ENCODE data around the gene P2RX6. TPM values are rescaled to one million over a fixed set of nuclear protein-coding genes. Genes with fewer than 3 reads are reported as not detected.
"Not testable (repeated sequence)": the region's sequence is repeated elsewhere in the genome, so short reads cannot be mapped to it uniquely, and the experiment has no call there.

Gene P2RX6
- total RNA-seq, 1 donor from 2014 or later, result 0.45 TPM

DNA sequence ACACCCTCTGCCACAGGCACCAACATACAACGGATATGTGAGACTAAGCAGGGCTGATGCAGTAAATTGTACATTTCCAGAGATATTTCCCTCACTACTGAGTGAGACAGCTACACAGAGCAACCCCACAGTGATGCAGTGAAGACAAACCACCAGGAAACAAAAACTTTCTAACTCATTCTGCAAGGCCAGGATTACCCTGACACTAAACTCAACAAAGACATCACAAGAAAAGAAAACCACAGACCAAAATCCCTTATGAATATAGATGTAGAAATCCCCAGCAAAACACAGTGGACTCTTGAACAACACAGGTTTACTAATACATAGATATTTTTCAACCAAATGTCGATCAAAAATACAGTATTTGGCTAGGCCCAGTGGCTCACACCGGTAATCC lies 18.9 kb downstream of the P2RX6 start:
- no peaks in the 10 kb centered on the region for H4K20me1 ChIP-seq (ENCODE audit: insufficient read depth, low read length)
- H3K9me3 Mint-ChIP-seq (ENCODE audit: unreplicated experiment), result no peaks in the 10 kb centered on the region
- no peak overlapping the region for H3K4me2 ChIP-seq (ENCODE audit: low read length)
- H3K9me3 ChIP-seq (ENCODE audit: insufficient read depth, low read depth, low read length), result no peaks in the 10 kb centered on the region
- peaks cover 15% of the 10 kb centered on the region for H3K27me3 ChIP-seq (ENCODE audit: insufficient read depth, low read length)
- H3K27ac ChIP-seq (ENCODE audit: low read depth, low read length), result no peak overlapping the region
- TF ChIP-seq, protein P1, sequence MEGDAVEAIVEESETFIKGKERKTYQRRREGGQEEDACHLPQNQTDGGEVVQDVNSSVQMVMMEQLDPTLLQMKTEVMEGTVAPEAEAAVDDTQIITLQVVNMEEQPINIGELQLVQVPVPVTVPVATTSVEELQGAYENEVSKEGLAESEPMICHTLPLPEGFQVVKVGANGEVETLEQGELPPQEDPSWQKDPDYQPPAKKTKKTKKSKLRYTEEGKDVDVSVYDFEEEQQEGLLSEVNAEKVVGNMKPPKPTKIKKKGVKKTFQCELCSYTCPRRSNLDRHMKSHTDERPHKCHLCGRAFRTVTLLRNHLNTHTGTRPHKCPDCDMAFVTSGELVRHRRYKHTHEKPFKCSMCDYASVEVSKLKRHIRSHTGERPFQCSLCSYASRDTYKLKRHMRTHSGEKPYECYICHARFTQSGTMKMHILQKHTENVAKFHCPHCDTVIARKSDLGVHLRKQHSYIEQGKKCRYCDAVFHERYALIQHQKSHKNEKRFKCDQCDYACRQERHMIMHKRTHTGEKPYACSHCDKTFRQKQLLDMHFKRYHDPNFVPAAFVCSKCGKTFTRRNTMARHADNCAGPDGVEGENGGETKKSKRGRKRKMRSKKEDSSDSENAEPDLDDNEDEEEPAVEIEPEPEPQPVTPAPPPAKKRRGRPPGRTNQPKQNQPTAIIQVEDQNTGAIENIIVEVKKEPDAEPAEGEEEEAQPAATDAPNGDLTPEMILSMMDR (IDR thresholded peaks at IDR 0.05; ENCODE audit: insufficient read depth, low read depth, low read length), result no peak
- TF ChIP-seq EZH2 (IDR thresholded peaks at IDR 0.05; ENCODE audit: insufficient read depth, low read length), result no peak
- peaks cover 9% of the 10 kb centered on the region for H3K4me1 ChIP-seq (ENCODE audit: insufficient read depth, low read length)
- H3K36me3 Mint-ChIP-seq (ENCODE audit: low read depth, unreplicated experiment), result no peaks in the 10 kb centered on the region
- no peaks in the 10 kb centered on the region for H3K79me2 ChIP-seq (ENCODE audit: insufficient read depth, low read length)
- no peak overlapping the region for H3K27ac Mint-ChIP-seq (ENCODE audit: unreplicated experiment)
- FAIRE-seq (no peak), DNase-seq (ENCODE audit: low read depth) (no peak)
- H3K4me1 Mint-ChIP-seq (ENCODE audit: low read depth, unreplicated experiment), result peaks cover 13% of the 10 kb centered on the region
- no peak overlapping the region for H3K4me3 ChIP-seq (ENCODE audit: insufficient read depth, low read depth, low read length)
- peaks cover 29% of the 10 kb centered on the region for H3K27me3 Mint-ChIP-seq (ENCODE audit: low read depth, unreplicated experiment)
- H3K9ac ChIP-seq (ENCODE audit: low read length), result no peak overlapping the region
- H3K4me3 Mint-ChIP-seq (ENCODE audit: unreplicated experiment), result no peak overlapping the region
- no peak overlapping the region for H2AFZ ChIP-seq (ENCODE audit: low read depth, low read length)
- H3K36me3 ChIP-seq (ENCODE audit: insufficient read depth, low read length), result no peaks in the 10 kb centered on the region

- H4K20me1 ChIP-seq (ENCODE audit: insufficient read depth, low read length), result no peaks in the 10 kb centered on the region
- no peaks in the 10 kb centered on the region for H3K9me3 ChIP-seq (ENCODE audit: insufficient read depth, low read depth, low read length)
- Mint-ChIP-seq H3K4me3 (ENCODE audit: unreplicated experiment) (no peak overlapping the region), H3K4me1 (ENCODE audit: low read depth, unreplicated experiment) (peaks cover 16% of the 10 kb centered on the region), H3K27me3 (ENCODE audit: low read depth, unreplicated experiment) (peaks cover 19% of the 10 kb centered on the region), H3K9me3 (ENCODE audit: unreplicated experiment) (no peaks in the 10 kb centered on the region), H3K36me3 (ENCODE audit: low read depth, unreplicated experiment) (no peaks in the 10 kb centered on the region), H3K27ac (ENCODE audit: unreplicated experiment) (no peak overlapping the region)
- H3K27me3 ChIP-seq (ENCODE audit: insufficient read depth, low read length), result peaks cover 15% of the 10 kb centered on the region
- no peaks in the 10 kb centered on the region for H3K79me2 ChIP-seq (ENCODE audit: insufficient read depth, low read length)
- no peak for FAIRE-seq
- no peak overlapping the region for H3K4me2 ChIP-seq (ENCODE audit: low read length)
- no peak for DNase-seq (ENCODE audit: low read depth)
- H2AFZ ChIP-seq (ENCODE audit: low read depth, low read length), result no peak overlapping the region
- peaks cover 10% of the 10 kb centered on the region for H3K4me1 ChIP-seq (ENCODE audit: insufficient read depth, low read length)
- no peak for TF ChIP-seq EZH2 (IDR thresholded peaks at IDR 0.05; ENCODE audit: insufficient read depth, low read length)
- TF ChIP-seq, protein P1 (IDR thresholded peaks at IDR 0.05; ENCODE audit: insufficient read depth, low read depth, low read length), result no peak
- no peaks in the 10 kb centered on the region for H3K36me3 ChIP-seq (ENCODE audit: insufficient read depth, low read length)
- H3K9ac ChIP-seq (ENCODE audit: low read length), result no peak overlapping the region
- H3K27ac ChIP-seq (ENCODE audit: low read depth, low read length), result no peak overlapping the region
- no peak overlapping the region for H3K4me3 ChIP-seq (ENCODE audit: insufficient read depth, low read depth, low read length)
These were observed 20.0 kb downstream of the P2RX6 start for GRCh38 chr22:21034989-21035388.

- no peak for TF ChIP-seq EZH2 (IDR thresholded peaks at IDR 0.05; ENCODE audit: insufficient read depth, low read length)
- TF ChIP-seq, protein P1 (IDR thresholded peaks at IDR 0.05; ENCODE audit: insufficient read depth, low read depth, low read length), result no peak
- no peaks in the 10 kb centered on the region for H3K79me2 ChIP-seq (ENCODE audit: insufficient read depth, low read length)
- H3K4me3 Mint-ChIP-seq (ENCODE audit: unreplicated experiment), result no peak overlapping the region
These were observed 23.4 kb downstream of the P2RX6 start for GRCh38 chr22:21038405-21038804.

DNA sequence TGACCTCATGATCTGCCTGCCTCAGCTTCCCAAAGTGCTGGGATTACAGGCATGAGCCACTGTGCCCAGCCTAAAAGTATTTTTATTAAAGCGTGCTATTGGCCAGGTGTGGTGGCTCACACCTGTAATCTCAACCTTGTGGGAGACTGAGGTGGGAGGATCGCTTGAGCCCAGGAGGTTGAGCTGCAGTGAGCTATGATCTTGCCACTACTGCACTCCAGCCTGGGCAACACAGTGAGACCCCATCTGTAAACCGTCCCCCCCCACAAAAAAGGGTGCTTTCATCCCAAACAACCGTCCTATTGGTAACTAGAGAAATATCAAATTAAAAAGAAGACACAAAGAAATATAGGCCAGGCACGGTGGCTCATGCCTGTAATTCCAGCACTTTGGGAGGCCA lies 24.2 kb downstream of the P2RX6 start:
- H3K9me3 ChIP-seq (ENCODE audit: insufficient read depth, low read depth, low read length); H3K27ac Mint-ChIP-seq (ENCODE audit: unreplicated experiment); H3K36me3 ChIP-seq (ENCODE audit: insufficient read depth, low read length); H3K36me3 Mint-ChIP-seq (ENCODE audit: low read depth, unreplicated experiment); H3K4me3 ChIP-seq (ENCODE audit: insufficient read depth, low read depth, low read length); H3K27ac ChIP-seq (ENCODE audit: low read depth, low read length); DNase-seq (ENCODE audit: low read depth); H4K20me1 ChIP-seq (ENCODE audit: insufficient read depth, low read length); H3K27me3 ChIP-seq (ENCODE audit: insufficient read depth, low read length); H3K9me3 Mint-ChIP-seq (ENCODE audit: unreplicated experiment); H3K9ac ChIP-seq (ENCODE audit: low read length); H3K27me3 Mint-ChIP-seq (ENCODE audit: low read depth, unreplicated experiment); FAIRE-seq; H3K79me2 ChIP-seq (ENCODE audit: insufficient read depth, low read length); H3K4me3 Mint-ChIP-seq (ENCODE audit: unreplicated experiment); H3K4me2 ChIP-seq (ENCODE audit: low read length); H2AFZ ChIP-seq (ENCODE audit: low read depth, low read length): not testable (repeated sequence)
- peaks cover 21% of the 10 kb centered on the region for H3K4me1 ChIP-seq (ENCODE audit: insufficient read depth, low read length)
- H3K4me1 Mint-ChIP-seq (ENCODE audit: low read depth, unreplicated experiment), result peaks cover 31% of the 10 kb centered on the region

More at GRCh38 chr22:21038405-21038804, 23.4 kb downstream of the P2RX6 start:
- H3K4me1 ChIP-seq (ENCODE audit: insufficient read depth, low read length), result peaks cover 19% of the 10 kb centered on the region
- H3K9me3 ChIP-seq (ENCODE audit: insufficient read depth, low read depth, low read length), result no peaks in the 10 kb centered on the region
- H3K4me2 ChIP-seq (ENCODE audit: low read length), result no peak overlapping the region
- Mint-ChIP-seq H3K36me3 (ENCODE audit: low read depth, unreplicated experiment) (peaks cover 1% of the 10 kb centered on the region), H3K27ac (ENCODE audit: unreplicated experiment) (peak overlapping the region; percentile 94), H3K4me1 (ENCODE audit: low read depth, unreplicated experiment) (peaks cover 27% of the 10 kb centered on the region), H3K27me3 (ENCODE audit: low read depth, unreplicated experiment) (peaks cover 9% of the 10 kb centered on the region), H3K9me3 (ENCODE audit: unreplicated experiment) (no peaks in the 10 kb centered on the region)
- H3K27me3 ChIP-seq (ENCODE audit: insufficient read depth, low read length), result no peaks in the 10 kb centered on the region
- H3K4me3 ChIP-seq (ENCODE audit: insufficient read depth, low read depth, low read length), result no peak overlapping the region
- peak overlapping the region; percentile 44 for H3K27ac ChIP-seq (ENCODE audit: low read depth, low read length)
- no peak overlapping the region for H3K9ac ChIP-seq (ENCODE audit: low read length)
- FAIRE-seq, result no peak
- peak; percentile 26 for DNase-seq (ENCODE audit: low read depth)
- no peaks in the 10 kb centered on the region for H3K36me3 ChIP-seq (ENCODE audit: insufficient read depth, low read length)
- H4K20me1 ChIP-seq (ENCODE audit: insufficient read depth, low read length), result no peaks in the 10 kb centered on the region
- H2AFZ ChIP-seq (ENCODE audit: low read depth, low read length), result no peak overlapping the region

Data from astrocyte (in vitro differentiated cells and primary cell).